Ureter (tissue), 1 donor: Measurements from ENCODE around the gene CACNA1C. TPM values are rescaled to one million over a fixed set of nuclear protein-coding genes. Genes with fewer than 3 reads are reported as not detected.
"Not testable (repeated sequence)": the region's sequence is repeated elsewhere in the genome, so short reads cannot be mapped to it uniquely, and the experiment has no call there.

Experiments
- DNase-seq: peaks from one replicate; pipeline ENCODE4 v3.0.0-alpha.2; 2020; ENCODE audit warnings: low spot score
- total RNA-seq: library from RNA; stranded (reverse); gene quantifications from one replicate; pipeline ENCODE4 v1.2.4, GENCODE V29; 2023
- donor health status: DM: yes; HTN: yes; CAD: no.

CACNA1C gene
- total RNA-seq, 1 donor from 2014 or later = 30.1 TPM

GRCh38 chr12:2112401-2112800 lies 59.6 kb downstream of the CACNA1C start:
- DNase-seq = no peak

- no peak for DNase-seq
Observed at GRCh38 chr12:2113119-2113912, 60.5 kb downstream of the CACNA1C start.

GRCh38 chr12:2114071-2114470 lies 61.3 kb downstream of the CACNA1C start:
- DNase-seq = no peak

GRCh38 chr12:2115101-2115845 lies 62.5 kb downstream of the CACNA1C start:
- no peak for DNase-seq

GRCh38 chr12:2117541-2117940 lies 64.8 kb downstream of the CACNA1C start:
- DNase-seq = no peak

- DNase-seq = no peak
Observed at GRCh38 chr12:2118061-2118460, 65.3 kb downstream of the CACNA1C start.

- no peak for DNase-seq
Observed at GRCh38 chr12:2118481-2119255, 65.9 kb downstream of the CACNA1C start.

GRCh38 chr12:2119266-2119665 lies 66.5 kb downstream of the CACNA1C start:
- DNase-seq = no peak

- no peak for DNase-seq
Observed at GRCh38 chr12:2120982-2121758, 68.4 kb downstream of the CACNA1C start.

- no peak for DNase-seq
Observed at GRCh38 chr12:2124466-2125023, 71.8 kb downstream of the CACNA1C start.

GRCh38 chr12:2125651-2126522 lies 73.1 kb downstream of the CACNA1C start:
- DNase-seq = no peak

- DNase-seq = no peak
Observed at GRCh38 chr12:2126676-2127406, 74.1 kb downstream of the CACNA1C start.

GRCh38 chr12:2129076-2129475 lies 76.3 kb downstream of the CACNA1C start:
- DNase-seq = no peak

- not testable (repeated sequence) for DNase-seq
Observed at GRCh38 chr12:2135661-2136418, 83.1 kb downstream of the CACNA1C start.

- DNase-seq = no peak
Observed at GRCh38 chr12:2136901-2137300, 84.1 kb downstream of the CACNA1C start.

GRCh38 chr12:2137711-2138110 lies 84.9 kb downstream of the CACNA1C start:
- no peak for DNase-seq

- no peak for DNase-seq
Observed at GRCh38 chr12:2138294-2138693, 85.5 kb downstream of the CACNA1C start.

- no peak for DNase-seq
Observed at GRCh38 chr12:2138871-2139308, 86.1 kb downstream of the CACNA1C start.

GRCh38 chr12:2139651-2140050 lies 86.9 kb downstream of the CACNA1C start:
- DNase-seq = no peak
